HepG2 (cell line): ENCODE measurements around the gene MAMLD1.
"Not testable (repeated sequence)": the region's sequence is repeated elsewhere in the genome, so short reads cannot be mapped to it uniquely, and the experiment has no call there.

ENCODE experiments used
- ETV6 ChIP-seq: sonication (generic); formaldehyde crosslinking; conservative IDR thresholded peaks from 2 replicates; pipeline ENCODE4 v1.4.0; 2020; ENCODE audit warnings: missing genetic modification reagents
- ZKSCAN1 ChIP-seq: fragments of 150-350 bp; IDR thresholded peaks from 2 replicates; pipeline ENCODE4 v1.6.1; 2014; ENCODE audit warnings: low read length
- ZNF121 ChIP-seq: sonication (generic); formaldehyde crosslinking; IDR thresholded peaks from 2 replicates; pipeline ENCODE4 v1.5.0; 2020; ENCODE audit warnings: mild to moderate bottlenecking, missing genetic modification reagents
- TF ChIP-seq, protein P1 (sequence below): sonication (generic); formaldehyde crosslinking; IDR thresholded peaks from 2 replicates; pipeline ENCODE4 v1.8.0; 2022; ENCODE audit warnings: missing genetic modification reagents, low read depth, mild to moderate bottlenecking, borderline replicate concordance

DNA sequence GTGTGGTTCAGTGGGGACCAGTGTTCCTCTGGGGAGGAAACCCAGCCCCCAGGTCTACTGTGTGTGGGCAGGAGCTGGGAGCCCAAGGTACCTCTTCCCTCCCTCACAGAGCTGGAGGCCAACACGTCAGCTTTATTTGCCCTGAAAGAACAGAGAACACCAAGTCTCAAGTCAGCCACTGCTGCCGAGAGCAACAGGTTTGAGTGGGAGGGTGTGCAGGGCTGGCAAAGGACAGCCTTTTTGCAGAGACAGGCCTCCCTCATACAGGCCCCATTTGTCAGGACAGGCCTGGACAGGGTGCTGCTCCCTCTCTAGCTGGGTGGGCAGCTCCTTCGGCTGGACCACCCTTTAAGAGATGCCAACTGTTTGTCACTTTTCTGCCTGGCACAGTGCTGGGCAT, 22.8 kb upstream of the MAMLD1 start:
- TF ChIP-seq, protein P1, sequence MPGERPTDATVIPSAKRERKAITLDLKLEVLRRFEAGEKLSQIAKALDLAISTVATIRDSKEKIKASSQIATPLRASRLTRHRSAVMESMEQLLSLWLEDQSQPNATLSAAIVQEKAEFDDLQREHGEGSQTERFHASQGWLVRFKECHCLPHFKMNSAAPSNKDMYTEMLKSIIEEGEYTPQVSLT (CRISPR knock-in tag): not testable (repeated sequence)
- TF ChIP-seq ZNF121 (CRISPR knock-in tag); ZKSCAN1; ETV6: not testable (repeated sequence)
